GM10266 (cell line): ENCODE results near the gene TTC39C.

ENCODE experiments used
- DNase-seq: peaks from one replicate; pipeline ENCODE4 v3.0.0; 2012; ENCODE audit errors: extremely low spot score
- TF ChIP-seq, protein P1 (sequence below): IDR thresholded peaks from 2 replicates; pipeline ENCODE4 v1.5.1; 2012; ENCODE audit warnings: mild to moderate bottlenecking, low read depth; ENCODE audit not compliant: control insufficient read depth, insufficient read depth; ENCODE audit errors: missing control alignments

Gene TTC39C

GRCh38 chr18:24075767-24076597, 61.4 kb downstream of the TTC39C start:
- TF ChIP-seq, protein P1, sequence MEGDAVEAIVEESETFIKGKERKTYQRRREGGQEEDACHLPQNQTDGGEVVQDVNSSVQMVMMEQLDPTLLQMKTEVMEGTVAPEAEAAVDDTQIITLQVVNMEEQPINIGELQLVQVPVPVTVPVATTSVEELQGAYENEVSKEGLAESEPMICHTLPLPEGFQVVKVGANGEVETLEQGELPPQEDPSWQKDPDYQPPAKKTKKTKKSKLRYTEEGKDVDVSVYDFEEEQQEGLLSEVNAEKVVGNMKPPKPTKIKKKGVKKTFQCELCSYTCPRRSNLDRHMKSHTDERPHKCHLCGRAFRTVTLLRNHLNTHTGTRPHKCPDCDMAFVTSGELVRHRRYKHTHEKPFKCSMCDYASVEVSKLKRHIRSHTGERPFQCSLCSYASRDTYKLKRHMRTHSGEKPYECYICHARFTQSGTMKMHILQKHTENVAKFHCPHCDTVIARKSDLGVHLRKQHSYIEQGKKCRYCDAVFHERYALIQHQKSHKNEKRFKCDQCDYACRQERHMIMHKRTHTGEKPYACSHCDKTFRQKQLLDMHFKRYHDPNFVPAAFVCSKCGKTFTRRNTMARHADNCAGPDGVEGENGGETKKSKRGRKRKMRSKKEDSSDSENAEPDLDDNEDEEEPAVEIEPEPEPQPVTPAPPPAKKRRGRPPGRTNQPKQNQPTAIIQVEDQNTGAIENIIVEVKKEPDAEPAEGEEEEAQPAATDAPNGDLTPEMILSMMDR, result peak; percentile 15
- DNase-seq, result peak; percentile 53

GRCh38 chr18:24076950-24077349, 62.4 kb downstream of the TTC39C start:
- DNase-seq, result no peak
- TF ChIP-seq, protein P1, result no peak

DNA sequence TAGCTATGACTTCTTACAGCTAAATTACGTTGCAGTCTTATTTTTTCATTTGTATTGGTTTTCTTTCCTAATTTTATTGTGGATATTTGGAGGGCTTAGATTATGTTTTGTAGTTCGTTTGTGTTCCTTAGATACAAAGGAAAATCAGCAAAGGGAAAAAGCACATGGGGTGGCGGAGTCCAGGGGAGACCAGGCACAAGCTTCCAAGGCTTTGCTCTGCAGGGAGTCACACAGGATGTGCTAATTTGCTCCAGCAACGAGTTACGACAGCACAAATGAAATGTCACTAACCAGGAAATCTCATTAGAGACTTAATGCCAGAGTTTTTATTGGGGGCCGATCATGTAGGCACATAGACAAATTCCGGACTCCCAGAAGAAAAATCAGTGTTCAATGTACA, 63.8 kb downstream of the TTC39C start:
- DNase-seq, result no peak
- TF ChIP-seq, protein P1, result no peak

DNA sequence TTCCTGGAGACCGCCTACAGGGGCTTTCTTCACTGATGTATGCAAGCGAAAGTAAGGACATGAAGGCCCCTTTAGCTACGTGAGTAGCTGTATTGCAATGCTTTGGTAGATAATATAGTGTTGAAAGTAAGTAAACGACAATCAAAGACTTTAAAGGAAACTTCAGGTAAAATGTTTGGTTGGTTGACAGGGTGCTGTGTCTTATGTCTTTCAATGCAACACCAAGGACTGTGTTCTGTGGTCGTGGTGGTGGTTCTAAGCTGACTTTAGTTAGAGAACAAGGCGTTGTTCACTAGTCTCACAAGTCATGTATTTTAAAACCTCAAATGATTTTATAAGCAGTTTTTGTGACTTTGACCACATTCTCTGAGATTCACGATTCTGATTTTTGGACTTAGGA, 66.3 kb downstream of the TTC39C start:
- no peak for DNase-seq
- TF ChIP-seq, protein P1, result no peak

DNA sequence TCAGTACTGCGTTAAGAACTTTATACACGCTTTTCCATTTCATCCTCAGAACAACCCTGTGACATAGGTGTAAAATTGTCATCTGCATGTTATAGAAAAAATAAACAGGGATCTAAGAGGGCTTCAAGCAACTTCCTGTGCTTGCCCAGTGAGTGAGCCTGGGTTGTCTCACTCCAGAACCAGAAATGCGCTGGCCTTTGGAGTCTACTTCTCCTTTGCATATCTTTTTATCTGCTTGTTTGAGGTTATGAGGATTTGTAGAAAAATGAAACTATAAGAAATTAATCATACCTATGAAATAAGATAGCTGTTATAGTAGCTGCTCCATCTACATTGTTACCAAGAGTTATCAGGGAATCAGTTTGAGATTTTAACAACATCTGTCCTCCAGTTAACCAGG, 69.0 kb downstream of the TTC39C start:
- no peak for DNase-seq
- TF ChIP-seq, protein P1, result no peak

DNA sequence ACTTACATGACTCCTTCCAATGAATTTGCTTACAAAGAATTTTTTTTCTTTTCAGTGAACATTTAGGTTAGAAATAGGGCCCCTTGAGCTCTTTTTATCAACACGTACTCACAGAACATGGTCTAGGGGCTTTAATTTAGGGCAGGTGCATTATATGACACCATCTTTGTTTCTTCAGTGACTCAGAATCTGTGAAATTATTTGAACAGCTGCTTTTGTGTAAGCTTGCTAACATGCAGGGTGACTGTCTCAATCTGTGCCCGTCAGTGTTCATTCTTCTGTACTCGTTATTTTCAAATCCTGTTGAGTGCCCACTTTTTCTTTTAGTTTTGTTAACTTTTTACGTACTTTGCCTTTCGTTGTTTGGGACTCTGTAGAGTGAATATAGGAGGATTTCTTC, 71.5 kb downstream of the TTC39C start:
- no peak for DNase-seq

GRCh38 chr18:24089076-24089475, 74.5 kb downstream of the TTC39C start:
- DNase-seq, result no peak
- TF ChIP-seq, protein P1, result no peak

More for the DNA sequence above, 71.5 kb downstream of the TTC39C start:
- TF ChIP-seq, protein P1, result no peak
